GM06990 (cell line): Measurements from ENCODE around the gene SMARCD3.

Source experiments
- DNase-seq: peaks from one replicate; pipeline ENCODE4 v3.0.0-alpha.2; 2011; ENCODE audit not compliant: insufficient read length; ENCODE audit errors: extremely low read depth
- H3K27me3 ChIP-seq: replicated peaks from 2 replicates; pipeline ENCODE4 v1.6.0; 2011; ENCODE audit warnings: low read length; ENCODE audit not compliant: control insufficient read depth, insufficient read depth
- H3K36me3 ChIP-seq: 2 replicates; pipeline ENCODE4 v1.5.1; 2011; ENCODE audit warnings: low read length; ENCODE audit not compliant: control insufficient read depth, insufficient read depth
- H3K4me3 ChIP-seq: replicated peaks from 2 replicates; pipeline ENCODE4 v1.5.1; 2011; ENCODE audit warnings: low read depth, mild to moderate bottlenecking, control low read depth, low read length
- TF ChIP-seq, protein P1 (sequence below): IDR thresholded peaks from 2 replicates; pipeline ENCODE4 v1.5.1; 2011; ENCODE audit warnings: low read length, control low read depth, mild to moderate bottlenecking, inconsistent platforms; ENCODE audit not compliant: insufficient read depth, poor library complexity, severe bottlenecking

The SMARCD3 gene

DNA sequence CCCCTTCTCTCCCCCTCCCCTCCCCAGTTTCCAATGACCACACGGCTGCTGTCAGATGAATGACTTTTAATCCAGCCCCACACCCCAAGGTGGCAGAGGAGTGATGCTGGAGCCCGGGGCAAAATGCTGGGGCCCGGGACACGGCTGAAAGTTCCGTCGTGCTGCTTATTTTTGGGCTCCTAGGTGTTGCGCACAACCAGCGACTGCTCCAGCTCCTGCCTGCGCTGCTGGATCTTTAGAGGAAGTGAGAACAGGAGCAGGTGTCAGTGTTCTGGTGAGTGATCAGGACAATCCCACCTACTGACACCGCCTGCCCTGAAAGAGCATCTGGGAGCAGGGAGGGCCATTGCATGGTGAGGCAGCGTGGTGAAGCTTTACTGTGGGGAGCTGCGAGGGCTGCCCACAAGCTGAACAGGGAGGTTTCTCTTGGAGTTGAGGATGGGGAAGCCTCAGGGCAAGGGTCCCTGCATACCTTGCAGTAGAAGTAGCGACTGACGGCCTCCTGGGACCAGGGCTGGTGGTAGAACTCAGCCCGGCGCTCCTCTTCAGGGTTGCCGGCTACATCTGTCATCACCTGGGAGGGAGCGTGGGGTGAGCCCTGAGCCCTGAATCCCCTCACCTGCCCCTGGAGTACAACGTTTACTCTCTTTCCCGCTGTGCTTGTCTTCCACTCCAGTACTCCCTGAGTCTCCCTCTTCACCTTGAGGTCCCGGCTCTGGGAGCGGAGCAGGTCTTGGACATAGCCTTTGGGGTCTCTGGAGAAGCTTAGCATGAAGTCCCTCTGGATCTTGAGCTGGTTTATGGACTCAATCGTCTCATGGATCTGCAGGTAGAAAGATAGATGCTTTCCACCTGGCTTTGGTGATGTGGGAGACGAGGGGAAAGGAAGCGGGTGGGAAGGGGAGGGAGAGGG is 9.3 kb downstream of the SMARCD3 start:
- TF ChIP-seq, protein P1, sequence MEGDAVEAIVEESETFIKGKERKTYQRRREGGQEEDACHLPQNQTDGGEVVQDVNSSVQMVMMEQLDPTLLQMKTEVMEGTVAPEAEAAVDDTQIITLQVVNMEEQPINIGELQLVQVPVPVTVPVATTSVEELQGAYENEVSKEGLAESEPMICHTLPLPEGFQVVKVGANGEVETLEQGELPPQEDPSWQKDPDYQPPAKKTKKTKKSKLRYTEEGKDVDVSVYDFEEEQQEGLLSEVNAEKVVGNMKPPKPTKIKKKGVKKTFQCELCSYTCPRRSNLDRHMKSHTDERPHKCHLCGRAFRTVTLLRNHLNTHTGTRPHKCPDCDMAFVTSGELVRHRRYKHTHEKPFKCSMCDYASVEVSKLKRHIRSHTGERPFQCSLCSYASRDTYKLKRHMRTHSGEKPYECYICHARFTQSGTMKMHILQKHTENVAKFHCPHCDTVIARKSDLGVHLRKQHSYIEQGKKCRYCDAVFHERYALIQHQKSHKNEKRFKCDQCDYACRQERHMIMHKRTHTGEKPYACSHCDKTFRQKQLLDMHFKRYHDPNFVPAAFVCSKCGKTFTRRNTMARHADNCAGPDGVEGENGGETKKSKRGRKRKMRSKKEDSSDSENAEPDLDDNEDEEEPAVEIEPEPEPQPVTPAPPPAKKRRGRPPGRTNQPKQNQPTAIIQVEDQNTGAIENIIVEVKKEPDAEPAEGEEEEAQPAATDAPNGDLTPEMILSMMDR, result no peak
- no peak for DNase-seq
- H3K27me3 ChIP-seq, result no peaks in the 10 kb centered on the region
- peaks cover 26% of the 10 kb centered on the region for H3K36me3 ChIP-seq
- H3K4me3 ChIP-seq, result no peak overlapping the region

DNA sequence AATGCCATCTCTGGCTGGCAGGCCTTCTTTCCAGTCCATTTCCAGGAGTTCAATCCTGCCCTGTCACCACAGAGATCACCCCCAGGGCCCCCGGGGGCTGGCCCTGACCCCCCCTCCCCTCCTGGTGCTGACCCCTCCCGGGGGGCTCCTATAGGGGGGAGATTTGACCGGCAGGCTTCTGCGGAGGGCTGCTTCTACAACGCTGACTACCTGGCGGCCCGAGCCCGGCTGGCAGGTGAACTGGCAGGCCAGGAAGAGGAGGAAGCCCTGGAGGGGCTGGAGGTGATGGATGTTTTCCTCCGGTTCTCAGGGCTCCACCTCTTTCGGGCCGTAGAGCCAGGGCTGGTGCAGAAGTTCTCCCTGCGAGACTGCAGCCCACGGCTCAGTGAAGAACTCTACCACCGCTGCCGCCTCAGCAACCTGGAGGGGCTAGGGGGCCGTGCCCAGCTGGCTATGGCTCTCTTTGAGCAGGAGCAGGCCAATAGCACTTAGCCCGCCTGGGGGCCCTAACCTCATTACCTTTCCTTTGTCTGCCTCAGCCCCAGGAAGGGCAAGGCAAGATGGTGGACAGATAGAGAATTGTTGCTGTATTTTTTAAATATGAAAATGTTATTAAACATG is 10.2 kb downstream of the SMARCD3 start:
- DNase-seq, result no peak
- Histone ChIP-seq H3K4me3 (no peak overlapping the region), H3K36me3 (peaks cover 26% of the 10 kb centered on the region), H3K27me3 (no peaks in the 10 kb centered on the region)
- TF ChIP-seq, protein P1, result no peak

GRCh38 chr7:151237244-151238189 is 11.0 kb downstream of the SMARCD3 start:
- Histone ChIP-seq H3K36me3 (peaks cover 26% of the 10 kb centered on the region), H3K4me3 (no peak overlapping the region), H3K27me3 (no peaks in the 10 kb centered on the region)
- DNase-seq, result no peak
- TF ChIP-seq, protein P1, result no peak

DNA sequence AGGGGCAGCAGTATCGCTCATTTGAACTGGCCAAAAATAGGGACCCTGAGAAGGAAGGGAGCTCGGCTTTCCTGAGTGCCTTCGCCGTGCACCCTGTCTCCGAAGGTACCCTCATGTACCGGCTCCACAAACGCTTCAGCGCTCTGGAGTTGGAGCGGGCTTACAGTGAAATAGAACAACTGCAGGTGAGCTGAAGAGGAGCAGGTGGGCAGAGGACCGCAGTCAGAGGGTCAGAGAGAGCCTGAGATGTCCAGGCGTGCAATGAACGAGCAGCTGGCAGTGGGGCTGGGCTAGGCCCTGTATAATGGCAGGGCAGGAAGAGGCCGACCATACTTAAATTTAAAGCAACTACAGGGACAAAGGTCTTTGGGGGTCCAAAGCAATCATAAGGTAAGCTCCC is 12.1 kb downstream of the SMARCD3 start:
- TF ChIP-seq, protein P1, result no peak
- Histone ChIP-seq H3K4me3 (no peak overlapping the region), H3K27me3 (no peaks in the 10 kb centered on the region), H3K36me3 (peaks cover 26% of the 10 kb centered on the region)
- no peak for DNase-seq

- H3K36me3 ChIP-seq, result peaks cover 26% of the 10 kb centered on the region
- TF ChIP-seq, protein P1, result no peak
- H3K27me3 ChIP-seq, result no peaks in the 10 kb centered on the region
- H3K4me3 ChIP-seq, result no peak overlapping the region
- no peak for DNase-seq
These were observed 13.3 kb downstream of the SMARCD3 start for GRCh38 chr7:151235091-151235787.
